DMS79 (cell line): Measurements from ENCODE around the gene SLC16A1.
A peak's percentile ranks its signal among the peaks of the same experiment; 100 is the strongest.
"Not testable (repeated sequence)": the region's sequence is repeated elsewhere in the genome, so short reads cannot be mapped to it uniquely, and the experiment has no call there.

ENCODE experiments used
- DNase-seq: peaks from one replicate; lab custom pipeline; 2025; lab: John Stamatoyannopoulos, UW

Gene SLC16A1

GRCh38 chr1:112955773-112956543 is at the start of gene SLC16A1:
Gene SLC16A1 (minus strand): TSS chr1:112956196. CDS start chr1:112929308, 26,888 bp downstream.
- DNase-seq = peak; percentile 56

DNA sequence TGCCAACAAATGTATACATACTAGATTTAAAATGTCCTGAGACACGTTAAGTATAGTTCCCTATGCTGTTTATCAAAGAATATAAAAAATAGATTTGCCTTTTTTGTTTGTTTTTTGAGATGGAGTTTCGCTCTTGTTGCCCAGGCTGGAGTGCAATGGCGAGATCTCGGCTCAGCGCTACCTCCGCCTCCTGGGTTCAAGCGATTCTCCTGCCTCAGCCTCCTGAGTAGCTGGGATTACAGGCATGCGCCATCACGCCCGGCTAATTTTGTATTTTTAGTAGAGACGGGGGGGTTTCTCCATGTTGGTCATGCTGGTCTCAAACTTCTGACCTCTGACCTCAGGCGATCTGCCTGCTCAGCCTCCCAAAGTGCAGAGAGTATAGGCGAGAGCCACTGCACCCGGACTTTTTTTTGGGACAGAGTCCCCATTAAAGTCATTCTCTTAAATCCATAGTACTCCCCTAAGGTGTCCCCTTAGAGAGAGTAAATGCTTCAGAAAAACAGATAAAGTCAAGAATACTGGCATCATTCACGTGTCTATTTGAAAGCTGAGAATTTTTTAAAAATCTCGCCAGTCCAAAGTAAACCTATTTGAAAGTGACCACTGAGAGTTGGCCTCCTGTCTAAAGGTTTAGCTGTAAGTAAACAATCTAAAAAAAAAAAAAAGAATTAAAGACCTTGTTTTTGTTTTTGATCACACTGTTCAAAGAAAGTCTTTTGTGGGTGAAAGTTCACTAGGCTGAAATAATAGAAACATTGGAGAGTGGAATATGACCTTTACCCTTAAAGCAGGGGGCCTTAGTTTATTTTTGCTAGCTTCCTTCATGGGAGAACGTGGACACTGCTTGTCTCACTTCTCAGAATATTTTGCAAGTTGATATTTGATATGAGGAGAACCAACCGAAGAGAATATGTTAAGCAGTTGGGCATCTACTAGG is 48.0 kb upstream of the SLC16A1 start:
- DNase-seq = no peak

GRCh38 chr1:113002297-113002696 is 46.3 kb upstream of the SLC16A1 start:
- no peak for DNase-seq

- no peak for DNase-seq
These were observed 42.7 kb upstream of the SLC16A1 start for GRCh38 chr1:112998592-112999235.

GRCh38 chr1:112997781-112998180 is 41.8 kb upstream of the SLC16A1 start:
- no peak for DNase-seq

DNA sequence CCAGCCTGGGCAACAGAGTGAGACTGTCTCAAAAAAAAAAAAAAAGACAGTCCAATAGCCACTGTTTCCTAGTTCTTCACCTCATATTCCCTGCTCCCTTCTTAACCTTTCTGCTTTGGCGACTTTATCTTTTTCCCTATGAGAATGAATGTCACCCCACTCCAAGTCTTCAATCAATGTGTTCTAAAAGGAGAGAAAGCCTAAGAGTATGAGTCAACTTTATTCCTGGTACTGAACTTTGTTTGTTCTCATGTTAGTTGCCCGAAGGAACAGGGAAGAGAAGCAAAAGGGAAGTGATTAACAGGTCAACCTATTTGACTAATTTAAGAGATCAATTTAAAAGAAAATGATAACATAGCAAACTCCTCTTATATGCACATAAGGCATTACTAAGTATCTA is 39.9 kb upstream of the SLC16A1 start:
- no peak for DNase-seq

DNA sequence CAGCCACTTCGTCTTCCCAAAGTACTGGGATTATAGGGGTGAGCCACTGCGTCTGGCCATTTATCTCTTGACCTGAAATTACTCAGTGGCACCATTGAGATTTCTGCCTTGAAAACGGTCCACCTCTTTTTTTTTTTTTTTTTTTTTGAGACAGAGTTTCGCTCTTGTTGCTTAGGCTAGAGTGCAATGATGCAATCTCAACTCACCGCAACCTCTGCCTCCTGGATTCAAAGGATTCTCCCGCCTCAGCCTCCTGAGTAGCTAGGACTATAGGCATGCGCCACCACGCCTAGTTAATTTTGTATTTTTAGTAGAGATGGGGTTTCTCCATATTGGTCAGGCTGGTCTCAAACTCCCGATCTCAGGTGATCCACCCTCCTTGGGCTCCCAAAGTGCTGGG is 39.0 kb upstream of the SLC16A1 start:
- DNase-seq = not testable (repeated sequence)

- no peak for DNase-seq
These were observed 36.8 kb upstream of the SLC16A1 start for GRCh38 chr1:112992780-112993179.

DNA sequence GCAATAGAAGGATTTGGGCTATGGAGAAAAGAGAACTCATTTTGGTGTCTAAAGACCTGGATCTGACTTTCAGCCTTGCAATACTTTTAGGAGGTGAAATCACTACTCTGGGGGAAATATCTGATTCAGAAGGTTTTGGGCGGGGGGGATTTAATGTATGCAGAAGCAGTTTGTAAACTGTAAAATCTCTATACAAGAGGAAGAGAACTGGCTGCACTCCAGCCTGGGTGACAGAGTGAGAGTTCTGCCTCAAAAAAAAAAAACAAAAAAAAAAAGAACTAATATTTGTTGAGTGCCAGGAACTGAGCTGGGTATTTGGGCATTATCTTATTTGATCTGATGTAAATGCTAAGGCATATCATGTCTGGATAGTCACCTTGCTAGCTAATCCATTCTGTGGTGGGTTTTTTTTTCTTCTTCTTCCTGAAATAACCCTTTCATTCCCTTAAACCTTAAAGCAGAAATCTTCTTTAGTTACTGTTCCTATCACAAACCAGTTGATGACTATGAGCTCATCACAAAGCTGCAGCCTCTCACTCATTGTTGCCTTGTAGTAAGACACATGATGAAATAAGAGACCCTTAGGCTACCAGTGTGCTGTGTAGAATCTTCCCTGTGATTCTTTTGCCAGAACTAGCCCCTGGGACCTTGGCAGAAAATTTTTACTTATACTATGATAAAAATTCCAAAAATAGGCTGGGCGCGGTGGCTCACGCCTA is 35.6 kb upstream of the SLC16A1 start:
- no peak for DNase-seq

DNA sequence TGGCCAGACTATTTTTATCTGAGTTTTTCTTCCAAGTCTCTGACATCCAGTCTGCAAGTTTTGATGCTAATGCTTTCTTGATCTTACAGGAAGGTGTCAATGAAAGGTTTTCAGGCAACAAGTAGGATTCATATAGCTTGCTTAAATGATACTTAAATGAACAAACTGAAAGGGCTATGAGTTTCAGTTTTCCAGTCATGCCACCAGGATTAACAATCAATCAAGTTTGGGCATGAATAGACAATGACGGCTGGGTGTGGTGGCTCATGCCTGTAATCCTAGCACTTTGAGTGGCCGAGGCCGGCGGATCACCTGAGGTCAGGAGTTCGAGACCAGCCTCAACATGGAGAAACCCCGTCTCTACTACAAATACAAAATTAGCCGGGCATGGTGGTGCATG is 34.3 kb upstream of the SLC16A1 start:
- no peak for DNase-seq

DNA sequence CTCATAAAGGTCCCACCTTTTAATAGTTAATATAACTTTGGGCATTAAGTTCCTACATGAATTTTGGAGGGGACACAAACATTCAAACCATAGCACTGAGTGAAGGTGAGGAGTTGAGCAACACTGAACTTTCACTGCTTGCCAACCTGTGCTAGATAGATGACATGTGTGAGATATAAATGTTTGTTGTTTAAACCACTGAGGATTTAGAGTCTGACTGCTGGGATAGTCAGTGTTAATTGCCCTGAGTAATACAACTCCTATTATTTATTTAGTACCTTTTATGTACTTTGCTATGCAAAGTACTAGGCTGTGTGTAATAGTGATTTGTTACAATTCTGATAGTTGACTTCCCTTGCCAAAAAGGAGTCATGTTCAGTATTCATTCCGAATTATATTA is 32.4 kb upstream of the SLC16A1 start:
- no peak for DNase-seq

- no peak for DNase-seq
These were observed 29.1 kb upstream of the SLC16A1 start for GRCh38 chr1:112985123-112985522.

DNA sequence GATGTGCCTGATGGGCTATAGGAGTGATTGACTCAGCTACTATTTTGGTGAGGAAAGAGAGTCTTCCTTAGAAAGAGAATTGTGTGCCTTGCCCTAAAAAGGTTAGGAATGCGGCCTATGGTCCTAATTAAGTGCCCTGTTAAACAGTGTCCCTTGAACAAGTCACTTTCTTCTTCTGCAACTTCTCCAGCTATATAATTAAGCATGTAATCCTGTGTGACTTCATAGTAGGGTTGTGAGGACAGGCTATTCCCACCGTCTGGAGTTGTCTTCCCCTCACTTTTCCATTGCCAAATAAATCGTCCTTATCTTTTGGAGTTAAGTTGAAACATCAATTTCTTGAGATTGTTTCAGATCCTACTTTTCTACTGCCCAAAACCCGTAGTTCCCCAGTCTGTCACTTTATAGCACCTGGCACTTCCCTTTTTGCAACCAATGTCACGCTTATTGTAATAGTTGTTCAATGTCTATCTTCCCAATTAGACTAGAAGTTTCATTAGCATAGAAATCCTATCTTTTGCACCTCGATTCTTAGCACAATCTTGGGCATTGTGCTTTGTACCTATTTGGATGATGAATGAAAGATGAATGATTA is 27.6 kb upstream of the SLC16A1 start:
- no peak for DNase-seq

GRCh38 chr1:112982853-112983536 is 27.0 kb upstream of the SLC16A1 start:
- DNase-seq = no peak

DNA sequence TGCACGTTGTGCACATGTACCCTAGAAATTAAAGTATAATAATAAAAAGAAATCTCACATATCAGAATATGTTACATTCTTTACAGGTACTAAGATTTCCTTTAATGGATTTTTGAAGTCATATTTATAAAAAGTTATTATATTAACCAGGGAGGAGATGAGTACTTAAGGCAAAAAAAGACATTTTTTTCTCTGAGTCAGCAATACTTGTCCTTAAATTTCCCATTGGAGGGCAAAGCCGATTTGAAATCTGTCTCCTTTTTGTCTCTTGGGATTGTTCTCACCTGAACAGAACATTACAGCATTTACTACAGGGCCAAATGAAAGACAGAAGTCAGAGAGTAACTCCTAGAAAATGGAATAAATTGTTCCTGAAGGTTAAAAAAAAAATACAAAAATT is 26.3 kb upstream of the SLC16A1 start:
- DNase-seq = no peak

DNA sequence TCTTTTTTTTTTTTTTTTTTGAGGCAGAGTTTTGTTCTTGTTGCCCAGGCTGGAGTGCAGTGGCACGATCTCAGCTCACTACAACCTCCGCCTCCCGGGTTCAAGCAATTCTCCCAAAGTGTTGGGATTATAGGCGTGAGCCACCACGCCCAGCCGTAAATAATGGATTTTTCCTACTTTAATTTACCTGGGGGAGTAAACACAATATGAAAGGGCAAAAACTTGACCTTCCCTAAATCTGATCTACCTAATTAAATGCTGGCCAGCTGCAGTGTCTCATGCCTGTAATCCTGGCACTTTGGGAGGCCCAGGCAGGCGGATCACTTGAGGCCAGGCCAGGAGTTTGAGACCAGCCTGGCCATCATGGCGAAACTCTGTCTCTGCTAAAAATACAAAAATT is 25.8 kb upstream of the SLC16A1 start:
- not testable (repeated sequence) for DNase-seq

GRCh38 chr1:112981426-112981825 is 25.4 kb upstream of the SLC16A1 start:
- DNase-seq = no peak

DNA sequence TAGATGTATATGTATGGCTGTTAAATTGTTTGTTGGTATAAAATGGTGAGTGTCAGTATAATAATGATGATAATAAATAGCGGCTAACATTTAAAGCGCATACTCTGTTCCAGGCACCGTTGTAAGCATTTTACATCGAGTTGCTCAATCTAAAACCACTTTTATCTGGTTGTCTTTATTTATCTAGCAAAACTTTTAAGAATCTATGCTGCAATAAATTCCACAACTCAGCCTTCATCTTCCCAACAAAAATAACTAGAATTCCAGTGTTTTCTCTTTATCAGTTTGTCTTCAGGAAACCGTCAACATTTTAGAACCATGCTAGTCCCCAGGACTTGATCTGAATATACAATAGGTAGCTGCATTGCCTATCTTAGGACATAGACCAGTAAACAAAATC is 19.3 kb upstream of the SLC16A1 start:
- no peak for DNase-seq

DNA sequence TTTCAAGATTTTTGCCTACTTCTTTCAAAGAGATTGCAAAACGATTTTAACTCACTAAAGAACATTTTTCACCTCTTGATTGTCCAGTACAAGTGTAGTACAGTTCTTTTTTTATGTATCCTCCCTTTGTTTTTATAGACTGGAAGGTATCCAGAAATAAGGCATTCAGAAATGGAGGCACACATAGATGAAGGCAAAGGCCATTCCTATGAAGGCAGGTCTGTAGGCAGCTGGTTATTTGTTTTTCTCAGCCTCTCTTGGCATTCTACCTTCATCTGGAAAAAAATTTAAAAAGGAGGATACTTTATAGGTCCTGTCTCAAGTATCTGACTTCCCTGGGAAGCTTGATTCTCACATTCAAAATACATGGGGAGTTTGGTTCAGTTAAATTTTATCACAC is 18.6 kb upstream of the SLC16A1 start:
- DNase-seq = no peak

GRCh38 chr1:112973788-112974187 is 17.8 kb upstream of the SLC16A1 start:
- no peak for DNase-seq

DNA sequence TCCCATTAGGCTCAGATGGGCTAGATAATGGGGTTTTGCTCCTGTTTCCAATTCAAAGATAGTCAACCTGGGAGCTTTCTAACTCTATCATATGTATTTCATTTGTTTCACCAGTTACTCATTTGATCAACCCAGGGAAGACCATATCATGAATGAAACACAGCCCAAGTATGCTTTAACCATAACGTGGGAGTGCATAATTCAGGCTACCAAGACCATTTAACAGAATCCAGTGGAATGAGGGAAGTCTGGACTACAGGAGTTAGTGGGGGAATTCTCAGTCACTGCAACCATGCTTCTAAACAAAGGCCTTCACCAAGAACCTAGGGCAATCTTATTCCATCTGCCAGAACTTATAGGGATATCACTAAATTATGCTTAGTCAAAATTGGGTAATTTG is 15.0 kb upstream of the SLC16A1 start:
- no peak for DNase-seq
